SKM-1 (cell line): ENCODE data around the gene MIPOL1.

ENCODE experiments used
- DNase-seq: peaks from one replicate; lab custom pipeline; 2025; ENCODE audit not compliant: unreplicated experiment; lab: John Stamatoyannopoulos, UW

MIPOL1 gene

GRCh38 chr14:37594971-37595808 lies 397.5 kb downstream of the MIPOL1 start, which contains the start of the genes FOXA1 and TTC6:
FOXA1 (minus strand) TSS chr14:37595249; CDS start chr14:37594972, 277 bp downstream.
TTC6 (plus strand) TSS chr14:37595629; CDS start chr14:37622065, 26,436 bp downstream.
- DNase-seq, result no peak

GRCh38 chr14:37595809-37596621 lies 398.3 kb downstream of the MIPOL1 start:
- peak; percentile 6 for DNase-seq

DNA sequence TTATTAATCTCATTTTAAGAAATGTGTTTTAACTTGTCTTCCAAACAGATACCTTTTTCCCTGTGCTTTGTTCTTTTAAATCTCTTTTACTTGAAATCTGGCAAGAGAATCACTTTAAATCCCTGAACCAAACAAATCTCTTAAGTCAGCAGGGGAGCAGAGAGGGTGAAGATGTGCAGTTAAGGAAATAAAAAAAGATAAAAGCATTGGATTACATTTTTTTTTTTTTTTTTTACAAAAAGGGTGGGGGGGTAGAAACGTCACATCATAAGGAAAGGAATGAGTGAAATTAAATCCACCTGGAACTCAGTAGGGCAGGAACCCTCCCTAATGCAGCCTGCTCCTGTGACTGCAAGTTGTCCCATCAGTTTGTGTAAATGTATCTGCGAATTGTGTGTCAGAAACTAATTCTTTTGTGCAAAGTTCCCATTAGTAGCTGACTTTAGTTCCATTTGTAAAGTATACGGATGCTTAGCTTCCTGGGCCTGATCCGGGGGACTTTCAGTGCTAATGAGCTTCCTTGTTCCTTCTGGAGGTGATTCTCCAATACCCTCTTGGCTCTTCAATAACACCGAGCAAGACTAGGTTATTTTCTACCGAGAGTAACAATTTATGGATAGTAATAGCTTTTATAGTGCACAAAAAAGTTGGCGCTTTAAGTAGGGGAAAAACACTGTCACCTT lies 399.2 kb downstream of the MIPOL1 start:
- DNase-seq, result no peak

DNA sequence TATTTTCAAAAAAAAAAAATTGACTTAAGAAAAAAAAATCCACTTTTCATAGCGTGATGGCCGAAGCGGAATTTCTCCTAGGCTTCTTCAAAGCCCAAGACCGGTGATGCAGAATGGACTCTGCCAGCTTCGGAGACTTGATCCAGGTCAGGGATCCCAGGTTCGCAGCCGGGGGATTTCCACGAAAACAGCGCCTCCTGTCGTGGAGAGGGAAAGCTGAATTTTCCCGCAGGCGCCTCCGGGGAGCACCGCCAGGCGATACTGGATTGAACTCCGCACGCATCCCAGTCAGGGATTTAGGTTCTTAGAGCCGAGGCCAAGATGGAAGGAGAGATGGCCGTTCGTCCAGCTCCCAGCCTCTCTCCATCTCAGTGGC lies 399.8 kb downstream of the MIPOL1 start:
- no peak for DNase-seq

DNA sequence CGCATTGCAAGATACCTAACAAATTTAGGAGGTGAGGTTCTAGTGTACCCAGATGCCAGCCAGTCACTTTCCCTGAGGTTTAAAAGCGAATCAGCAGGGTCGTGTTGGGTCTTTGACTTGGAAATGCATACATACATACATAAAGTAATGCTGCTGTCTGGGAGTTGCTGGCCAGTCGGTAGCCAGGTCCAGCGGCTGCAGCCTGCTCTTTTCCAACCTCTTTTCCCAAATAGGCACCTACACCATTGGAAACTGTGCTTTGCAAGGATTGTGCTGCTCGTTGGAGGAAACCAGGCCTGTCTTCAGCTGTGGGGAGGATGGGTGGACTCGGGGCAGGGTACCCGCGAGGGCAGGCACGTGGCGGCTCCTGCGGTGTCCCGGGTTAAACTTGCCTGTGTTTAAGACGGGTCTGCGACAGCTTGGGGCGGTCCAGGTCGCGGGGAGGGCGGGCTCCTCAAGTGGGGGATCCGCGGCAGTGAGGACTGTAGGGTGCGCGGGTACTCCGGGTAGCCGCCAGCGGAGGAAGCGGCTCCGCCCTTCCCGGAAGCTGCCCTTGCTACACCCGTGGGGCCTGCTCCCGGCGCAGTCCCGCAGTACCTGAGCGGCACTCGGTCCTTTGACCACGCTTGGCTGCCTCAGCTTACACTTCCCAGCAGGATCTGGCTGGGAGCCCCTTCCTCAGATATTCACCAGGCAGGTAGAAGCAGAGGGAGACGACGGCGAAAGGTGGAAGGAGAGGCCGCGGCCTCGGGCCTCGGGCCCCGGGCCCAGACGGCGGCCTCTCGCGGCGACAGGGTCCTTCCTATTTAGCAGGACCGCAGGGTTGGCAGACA lies 400.4 kb downstream of the MIPOL1 start:
- no peak for DNase-seq

DNA sequence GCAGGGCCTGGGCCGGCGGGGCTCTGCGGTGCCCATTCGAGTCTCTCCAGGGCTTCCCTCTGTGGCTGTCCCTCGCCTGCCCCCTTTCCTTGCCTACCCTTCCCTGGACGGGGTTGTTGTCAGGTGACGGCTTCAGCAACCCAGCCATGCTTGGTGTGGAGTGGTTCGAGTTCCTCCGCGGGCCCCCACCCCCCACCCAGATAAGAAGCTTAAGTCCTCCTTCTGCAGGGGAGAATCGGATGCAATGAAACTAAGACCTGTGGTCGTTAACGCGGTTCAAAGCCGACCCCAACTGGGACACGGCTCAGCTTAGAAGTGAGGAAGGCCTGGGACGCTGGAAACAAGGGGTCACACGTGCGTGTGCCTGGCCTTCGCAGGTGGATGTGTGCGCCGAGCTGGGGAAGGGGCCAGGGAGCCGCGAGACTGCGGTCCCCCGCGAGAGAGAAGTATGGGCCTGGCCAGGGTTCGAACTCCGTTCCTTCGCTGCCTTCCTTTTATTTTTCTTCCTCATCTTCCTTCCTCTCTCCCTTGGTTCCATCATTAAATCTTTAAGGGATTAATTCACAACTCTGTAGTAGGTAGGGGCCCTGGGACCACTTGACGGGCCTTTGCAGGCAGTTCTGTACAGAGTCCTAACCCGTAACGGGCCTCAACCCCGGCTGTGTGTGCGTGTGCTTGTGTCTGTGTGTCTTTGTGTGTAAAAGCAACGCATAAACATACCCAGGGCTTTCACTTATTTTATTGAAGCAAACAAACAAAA lies 401.2 kb downstream of the MIPOL1 start:
- no peak for DNase-seq

GRCh38 chr14:37599507-37600368 lies 402.0 kb downstream of the MIPOL1 start:
- DNase-seq, result no peak

DNA sequence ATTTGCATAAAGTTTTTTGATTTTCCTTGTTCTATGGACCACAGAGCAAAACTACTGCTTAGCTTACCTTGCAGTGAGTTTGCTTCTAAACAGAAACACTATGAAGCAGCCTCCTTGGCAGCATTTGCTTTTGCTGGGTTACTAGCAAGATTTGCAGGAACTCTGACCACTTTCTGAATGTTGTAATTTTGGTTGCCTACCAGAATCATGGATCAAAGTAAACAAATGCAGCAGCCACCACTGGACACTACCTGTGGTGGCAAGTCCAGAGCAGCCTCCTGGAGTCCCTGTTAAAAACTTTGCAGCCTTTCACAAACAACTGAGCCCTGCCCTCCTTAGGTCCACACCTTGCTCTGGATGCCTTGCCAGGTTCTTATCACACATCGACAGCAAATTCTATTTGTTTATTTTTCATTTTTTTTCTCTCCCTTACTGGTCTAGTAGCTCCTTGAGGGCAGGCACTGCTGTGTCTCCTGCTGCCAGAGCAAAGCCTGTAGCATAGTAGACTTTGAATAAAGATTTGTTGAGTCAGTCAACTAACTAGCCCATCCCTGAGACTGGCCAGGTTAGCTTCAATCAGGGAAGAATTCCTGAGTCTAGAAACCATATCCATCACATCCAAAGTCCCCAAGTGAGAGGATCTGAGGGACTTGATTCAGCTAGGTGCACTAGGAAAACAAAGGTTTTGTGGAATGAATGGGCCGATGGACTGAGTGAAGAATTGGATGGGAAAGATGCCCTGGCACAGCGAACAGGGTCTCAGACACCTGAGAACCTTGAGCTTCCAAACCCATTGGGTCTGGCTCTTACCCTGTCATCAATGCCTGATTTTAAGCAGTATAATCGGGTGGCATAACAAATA lies 403.4 kb downstream of the MIPOL1 start:
- DNase-seq, result no peak

- DNase-seq, result no peak
Measured at GRCh38 chr14:37601865-37602264, 404.1 kb downstream of the MIPOL1 start.
